Activated CD4-positive, alpha-beta T cell treated with anti-CD3 and anti-CD28 coated beads, Interleukin-2, amount 10 ng/mL, durations not matched to agents 24 days and 14 days (primary cell): ENCODE data around the gene PDE10A. TPM values are rescaled to one million over a fixed set of nuclear protein-coding genes. Genes with fewer than 3 reads are reported as not detected.
"Not testable (repeated sequence)": the region's sequence is repeated elsewhere in the genome, so short reads cannot be mapped to it uniquely, and the experiment has no call there.

Experiments
- DNase-seq: peaks from one replicate; pipeline ENCODE4 v3.0.0; 2022
- H3K27ac Mint-ChIP-seq: one replicate; pipeline ENCODE4 v1.8.0; 2022; ENCODE audit warnings: mild to moderate bottlenecking, mixed read lengths
- H3K27me3 Mint-ChIP-seq: one replicate; pipeline ENCODE4 v1.8.0; 2022; ENCODE audit warnings: mixed read lengths
- H3K36me3 Mint-ChIP-seq: one replicate; pipeline ENCODE4 v1.8.0; 2022; ENCODE audit warnings: low read depth, mild to moderate bottlenecking, mixed read lengths
- H3K4me1 Mint-ChIP-seq: one replicate; pipeline ENCODE4 v1.8.0; 2021; ENCODE audit warnings: mixed read lengths
- H3K4me3 Mint-ChIP-seq: one replicate; pipeline ENCODE4 v1.8.0; 2022; ENCODE audit warnings: mild to moderate bottlenecking, moderate library complexity, mixed read lengths
- H3K9me3 Mint-ChIP-seq: one replicate; pipeline ENCODE4 v1.8.0; 2021; ENCODE audit warnings: mixed read lengths
- intact Hi-C: fragments of 100-400 bp; cut with micrococcal nuclease; formaldehyde crosslinking; loops from one replicate; pipeline ENCODE4 v1.15.1; 2023
- total RNA-seq: library from RNA; stranded (reverse); gene quantifications from 2 replicates; pipeline ENCODE4 v1.2.3, GENCODE V29; 2022

The PDE10A gene
- total RNA-seq, 1 donor from 2014 or later, result not detected

DNA sequence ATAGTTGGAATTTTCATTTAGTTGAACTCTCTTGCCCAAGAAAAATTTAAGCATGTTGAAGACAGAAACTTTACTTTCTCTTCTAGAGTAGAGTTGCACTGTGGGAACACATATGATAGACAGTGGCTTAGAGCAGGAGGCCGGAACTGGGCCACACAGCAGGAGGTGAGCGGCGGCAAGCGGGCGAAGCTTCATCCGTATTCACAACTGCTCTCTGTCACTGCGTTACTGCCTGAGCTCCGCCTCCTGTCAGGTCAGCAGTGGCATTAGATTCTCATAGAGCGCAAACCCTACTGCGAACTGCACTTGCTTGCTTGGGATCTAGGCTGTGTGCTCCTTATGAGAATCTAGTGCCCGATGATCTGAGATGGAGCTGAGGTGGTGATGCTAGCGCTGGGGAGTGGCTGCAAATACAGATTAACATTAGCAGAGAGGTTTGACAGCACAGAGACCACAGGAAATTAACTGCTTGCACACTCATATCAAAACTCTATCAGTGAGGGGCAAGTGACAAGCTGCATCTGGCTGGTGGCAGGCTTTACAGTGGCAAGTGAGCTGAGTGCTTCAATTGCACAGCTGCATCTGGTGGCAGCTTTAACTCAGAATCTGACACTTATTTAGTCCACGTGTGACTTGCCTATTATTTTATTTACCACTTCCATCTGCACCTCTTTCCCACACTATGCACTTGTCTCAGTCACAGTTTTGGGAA is 178.7 kb downstream of the PDE10A start:
- intact Hi-C loops, result no loop called here
- Mint-ChIP-seq H3K27me3 (no peaks in the 10 kb centered on the region), H3K4me3 (no peak overlapping the region), H3K27ac (no peak overlapping the region), H3K4me1 (no peaks in the 10 kb centered on the region), H3K9me3 (no peaks in the 10 kb centered on the region), H3K36me3 (no peaks in the 10 kb centered on the region)
- no peak for DNase-seq

DNA sequence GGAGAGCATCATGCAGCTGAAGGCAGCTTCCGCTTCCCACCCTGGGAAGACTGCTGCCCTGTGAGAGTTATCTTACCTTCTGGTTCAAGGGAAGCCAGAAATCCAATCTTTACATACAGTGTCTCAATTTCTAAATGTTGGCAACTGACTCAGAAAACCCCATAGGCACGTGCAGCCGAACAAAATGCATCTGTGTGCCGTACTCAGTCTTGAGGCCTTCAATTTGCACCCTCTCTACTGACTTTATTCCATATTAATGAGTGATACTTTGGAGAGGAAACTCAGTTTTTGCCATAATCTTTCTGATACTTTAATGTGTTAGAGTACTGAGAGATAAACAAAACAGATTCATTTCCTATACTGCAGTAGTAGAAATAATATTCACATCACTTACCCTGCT is 181.1 kb downstream of the PDE10A start:
- no peaks in the 10 kb centered on the region for H3K27me3 Mint-ChIP-seq
- no peaks in the 10 kb centered on the region for H3K36me3 Mint-ChIP-seq
- H3K4me3 Mint-ChIP-seq, result no peak overlapping the region
- intact Hi-C loops, result no loop called here
- H3K4me1 Mint-ChIP-seq, result no peaks in the 10 kb centered on the region
- no peak overlapping the region for H3K27ac Mint-ChIP-seq
- H3K9me3 Mint-ChIP-seq, result no peaks in the 10 kb centered on the region
- no peak for DNase-seq

DNA sequence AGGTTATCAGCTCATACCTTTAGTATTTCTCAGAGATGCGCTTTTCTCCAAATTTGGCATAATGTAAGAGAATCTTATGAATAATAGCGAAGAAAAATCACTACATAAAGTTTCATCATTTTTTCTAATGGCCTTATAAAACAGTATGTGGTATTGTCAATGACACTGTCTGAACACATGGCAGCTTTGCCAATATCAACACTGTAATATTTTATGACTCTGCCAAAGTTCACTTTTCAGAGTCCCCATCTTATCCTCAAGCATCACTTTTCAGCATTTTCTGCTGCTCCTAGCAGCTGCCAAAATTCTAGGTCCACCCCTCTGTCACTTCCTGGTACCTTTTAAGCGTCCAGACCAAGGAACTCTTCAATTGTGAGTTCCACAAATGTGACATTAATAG is 182.1 kb downstream of the PDE10A start:
- intact Hi-C loops, result no loop called here
- Mint-ChIP-seq H3K4me3 (no peak overlapping the region), H3K4me1 (no peaks in the 10 kb centered on the region), H3K36me3 (no peaks in the 10 kb centered on the region), H3K27ac (no peak overlapping the region), H3K27me3 (no peaks in the 10 kb centered on the region), H3K9me3 (no peaks in the 10 kb centered on the region)
- DNase-seq, result no peak

DNA sequence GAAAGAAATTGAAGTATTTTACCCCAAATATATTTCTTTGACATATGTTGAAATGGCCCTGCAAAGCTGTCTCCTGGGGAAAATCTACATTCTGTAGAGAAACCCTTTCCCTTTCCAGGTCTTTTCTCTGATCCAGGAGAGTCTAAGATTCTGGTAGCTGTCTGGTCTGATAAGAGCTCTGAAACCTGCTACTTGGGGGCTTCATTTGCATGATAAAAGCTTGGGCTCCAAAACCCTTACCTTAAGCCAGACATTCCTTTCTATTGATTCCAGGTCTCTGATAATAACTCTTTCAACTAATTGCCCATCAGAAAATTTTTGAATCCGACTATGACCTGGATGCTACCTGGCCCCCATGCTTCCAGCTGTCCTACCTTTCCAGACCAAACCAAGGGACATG is 184.5 kb downstream of the PDE10A start:
- Mint-ChIP-seq H3K27ac (no peak overlapping the region), H3K9me3 (no peaks in the 10 kb centered on the region), H3K27me3 (no peaks in the 10 kb centered on the region), H3K36me3 (no peaks in the 10 kb centered on the region), H3K4me1 (no peaks in the 10 kb centered on the region), H3K4me3 (no peak overlapping the region)
- intact Hi-C loops, result no loop called here
- no peak for DNase-seq

DNA sequence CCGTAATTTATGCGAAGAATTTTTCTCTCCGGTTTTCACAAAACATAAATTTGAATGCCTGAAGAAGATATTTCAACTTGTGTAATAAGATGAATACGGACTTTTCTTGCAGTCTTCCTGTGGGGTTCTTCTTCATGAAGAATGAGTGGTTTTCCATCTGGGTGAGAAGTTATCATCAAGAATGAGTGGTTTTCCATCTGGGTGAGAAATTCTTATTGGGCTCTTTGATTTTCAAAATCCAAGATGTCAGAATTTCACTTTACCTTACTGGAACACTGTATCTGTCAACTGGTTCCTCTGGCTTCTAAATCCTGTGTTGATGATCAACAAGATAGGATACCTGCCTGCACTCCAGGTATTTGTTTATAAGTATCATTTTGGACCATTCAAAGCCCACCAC is 193.6 kb downstream of the PDE10A start:
- H3K27ac Mint-ChIP-seq, result no peak overlapping the region
- no peak overlapping the region for H3K4me3 Mint-ChIP-seq
- intact Hi-C loops, result no loop called here
- no peaks in the 10 kb centered on the region for H3K4me1 Mint-ChIP-seq
- no peaks in the 10 kb centered on the region for H3K27me3 Mint-ChIP-seq
- H3K9me3 Mint-ChIP-seq, result peaks cover 2% of the 10 kb centered on the region
- H3K36me3 Mint-ChIP-seq, result no peaks in the 10 kb centered on the region
- DNase-seq, result no peak

DNA sequence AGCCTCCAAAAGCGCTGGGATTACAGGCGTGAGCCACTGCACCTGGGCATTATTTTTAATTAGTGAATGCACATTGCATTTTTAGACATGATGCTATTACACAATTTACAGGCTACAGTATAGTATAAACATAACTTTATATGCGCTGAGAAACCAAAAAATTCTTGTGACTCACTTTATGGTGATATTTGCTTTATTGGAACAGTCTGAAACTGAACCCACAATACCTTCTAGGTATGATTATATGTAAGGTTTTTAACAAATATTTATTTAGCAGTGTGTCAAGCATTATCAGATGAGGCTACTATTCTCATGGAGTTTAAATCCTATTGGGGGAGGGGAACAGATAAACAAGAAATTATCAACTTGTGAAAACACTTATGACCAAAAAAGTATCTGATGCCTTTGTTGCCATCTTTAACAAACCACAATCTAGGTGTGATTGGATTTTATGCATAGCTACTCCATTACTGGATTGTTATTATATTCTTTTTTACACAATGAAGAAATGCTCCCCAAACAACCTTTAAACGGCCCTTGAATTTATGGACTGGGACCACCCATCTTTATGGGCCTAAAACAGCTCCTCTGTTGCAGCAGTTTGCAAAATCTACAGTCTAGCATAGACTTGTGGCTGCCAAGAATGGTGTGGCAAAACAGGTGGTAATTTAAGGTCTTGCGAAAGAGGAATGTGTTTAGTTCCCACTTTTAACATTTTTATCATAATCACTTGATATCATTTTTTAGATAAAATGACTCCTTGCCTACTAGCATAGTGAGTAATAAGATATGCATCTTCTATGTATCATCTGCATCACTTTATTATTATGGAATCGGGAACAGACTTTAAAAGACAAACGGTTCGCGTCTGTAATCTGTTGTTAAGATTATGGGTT is 194.5 kb downstream of the PDE10A start:
- H3K27ac Mint-ChIP-seq, result no peak overlapping the region
- H3K9me3 Mint-ChIP-seq, result peaks cover 4% of the 10 kb centered on the region
- intact Hi-C loops, result no loop called here
- H3K36me3 Mint-ChIP-seq, result no peaks in the 10 kb centered on the region
- no peak overlapping the region for H3K4me3 Mint-ChIP-seq
- no peak for DNase-seq
- H3K4me1 Mint-ChIP-seq, result no peaks in the 10 kb centered on the region
- H3K27me3 Mint-ChIP-seq, result no peaks in the 10 kb centered on the region

DNA sequence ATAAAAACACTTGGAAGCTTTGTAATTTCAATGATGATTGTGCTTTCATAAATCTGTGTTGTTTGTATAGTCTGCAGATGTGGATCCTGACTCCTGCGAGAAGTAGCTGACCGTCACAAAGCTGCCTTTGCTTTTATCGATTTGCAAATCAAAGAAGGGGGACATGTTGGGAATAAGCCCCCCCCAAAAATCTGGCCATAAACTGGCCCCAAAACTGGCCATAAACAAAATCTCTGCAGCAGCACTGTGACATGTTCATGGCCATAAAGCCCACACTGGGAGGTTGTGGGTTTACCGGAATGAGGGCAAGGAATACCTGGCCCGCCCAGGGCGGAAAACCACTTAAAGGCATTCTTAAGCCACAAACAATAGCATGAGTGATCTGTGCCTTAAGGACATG is 199.5 kb downstream of the PDE10A start:
- H3K36me3 Mint-ChIP-seq, H3K4me3 Mint-ChIP-seq, intact Hi-C loops, H3K9me3 Mint-ChIP-seq, H3K27me3 Mint-ChIP-seq, H3K4me1 Mint-ChIP-seq, DNase-seq, H3K27ac Mint-ChIP-seq: not testable (repeated sequence)

DNA sequence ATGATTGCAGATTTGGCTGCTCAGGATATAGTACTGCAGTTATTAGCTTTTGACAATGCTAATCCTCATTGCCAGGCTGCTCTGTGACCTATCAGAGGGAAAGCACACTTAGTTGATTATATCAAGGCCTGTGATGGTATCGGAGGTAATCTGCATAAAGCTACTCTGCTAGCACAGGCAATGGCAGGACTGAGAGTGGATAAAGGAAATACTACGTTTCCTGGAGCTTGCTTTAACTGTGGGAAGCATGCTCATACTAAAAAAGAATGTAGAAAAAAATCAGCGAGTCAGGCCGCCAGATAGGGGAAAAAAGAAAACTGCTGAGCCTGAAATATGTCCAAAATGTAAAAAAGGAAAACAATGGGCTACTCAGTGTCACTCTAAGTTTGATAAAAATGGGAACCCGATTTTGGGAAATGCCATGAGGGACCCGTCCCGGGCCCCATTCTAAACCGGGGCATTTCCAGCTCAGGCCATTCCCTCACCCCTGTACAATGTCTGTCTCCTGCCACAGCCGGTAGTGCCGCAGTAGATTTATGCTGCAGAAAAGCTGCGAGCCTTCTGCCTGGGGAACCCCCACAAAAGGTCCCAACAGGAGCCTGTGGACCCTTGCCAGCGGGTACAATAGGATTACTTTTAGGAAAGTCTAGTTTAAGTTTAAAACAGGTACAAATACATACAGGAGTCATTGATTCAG is 203.3 kb downstream of the PDE10A start:
- DNase-seq, H3K27me3 Mint-ChIP-seq, H3K9me3 Mint-ChIP-seq, H3K36me3 Mint-ChIP-seq, intact Hi-C loops, H3K4me1 Mint-ChIP-seq, H3K4me3 Mint-ChIP-seq, H3K27ac Mint-ChIP-seq: not testable (repeated sequence)

DNA sequence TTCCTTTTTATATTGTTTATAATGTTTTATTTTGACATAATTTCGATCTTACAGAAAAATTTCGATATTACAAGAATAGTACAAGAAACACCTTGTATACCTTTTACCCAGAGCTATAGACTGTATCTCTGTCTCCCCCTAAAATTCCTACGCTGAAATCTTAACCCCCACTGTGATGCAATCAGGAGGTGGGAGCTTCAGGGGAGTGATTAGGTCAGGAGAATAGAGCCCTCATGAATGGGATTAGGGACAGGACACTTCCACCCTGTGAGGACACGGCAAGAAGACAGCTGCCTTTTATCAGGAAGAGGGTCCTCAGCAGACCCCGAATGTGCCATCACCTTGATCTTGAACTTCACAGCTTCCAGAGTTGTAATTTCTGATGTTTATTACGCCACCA is 204.9 kb downstream of the PDE10A start:
- H3K4me1 Mint-ChIP-seq, result no peaks in the 10 kb centered on the region
- no peak overlapping the region for H3K27ac Mint-ChIP-seq
- intact Hi-C loops, result no loop called here
- peaks cover 4% of the 10 kb centered on the region for H3K9me3 Mint-ChIP-seq
- DNase-seq, result no peak
- no peak overlapping the region for H3K4me3 Mint-ChIP-seq
- no peaks in the 10 kb centered on the region for H3K36me3 Mint-ChIP-seq
- H3K27me3 Mint-ChIP-seq, result no peaks in the 10 kb centered on the region

DNA sequence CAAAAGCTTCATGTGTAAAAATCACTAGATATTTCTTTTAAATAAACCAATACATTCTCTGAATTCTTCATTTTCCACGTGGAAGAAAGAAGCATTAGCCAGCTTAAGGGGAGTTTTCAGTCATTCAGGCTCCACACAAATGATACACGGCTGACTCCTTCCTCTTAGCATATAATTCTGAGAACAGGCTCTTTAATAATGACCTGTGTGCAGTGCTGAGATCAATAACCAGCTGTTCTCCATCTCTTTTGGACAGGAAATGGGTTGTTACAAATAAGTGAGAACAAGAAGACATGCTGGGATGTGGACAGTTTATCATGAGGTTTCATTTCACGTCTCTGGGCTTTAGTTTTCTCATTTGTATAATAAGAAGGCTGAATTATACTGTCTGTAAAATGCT is 206.8 kb downstream of the PDE10A start:
- no peaks in the 10 kb centered on the region for H3K9me3 Mint-ChIP-seq
- H3K4me1 Mint-ChIP-seq, result no peaks in the 10 kb centered on the region
- no peak overlapping the region for H3K4me3 Mint-ChIP-seq
- H3K36me3 Mint-ChIP-seq, result no peaks in the 10 kb centered on the region
- no peak for DNase-seq
- no peak overlapping the region for H3K27ac Mint-ChIP-seq
- H3K27me3 Mint-ChIP-seq, result no peaks in the 10 kb centered on the region
- intact Hi-C loops, result no loop called here

DNA sequence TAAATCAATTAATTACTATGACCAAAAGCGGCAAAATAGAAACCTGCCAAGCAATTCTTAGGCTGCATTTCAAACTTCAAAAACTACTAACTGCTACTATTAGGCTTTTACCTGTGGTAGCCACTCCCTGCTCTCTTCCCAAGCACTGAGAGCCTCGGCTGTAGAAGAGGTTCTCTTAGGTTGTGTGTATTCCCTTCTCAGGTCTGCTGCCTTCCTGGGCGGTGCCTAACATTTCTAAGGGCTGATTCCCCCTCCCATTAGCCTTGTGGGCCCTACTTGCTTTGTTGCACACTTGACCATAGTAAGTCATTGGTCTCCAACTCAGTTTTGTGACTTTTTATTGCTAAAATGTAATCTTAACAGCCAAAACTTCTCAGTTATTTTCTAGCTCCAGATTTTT is 207.6 kb downstream of the PDE10A start:
- no peaks in the 10 kb centered on the region for H3K27me3 Mint-ChIP-seq
- no peak overlapping the region for H3K4me3 Mint-ChIP-seq
- intact Hi-C loops, result no loop called here
- H3K36me3 Mint-ChIP-seq, result no peaks in the 10 kb centered on the region
- H3K9me3 Mint-ChIP-seq, result no peaks in the 10 kb centered on the region
- DNase-seq, result no peak
- no peak overlapping the region for H3K27ac Mint-ChIP-seq
- H3K4me1 Mint-ChIP-seq, result no peaks in the 10 kb centered on the region

DNA sequence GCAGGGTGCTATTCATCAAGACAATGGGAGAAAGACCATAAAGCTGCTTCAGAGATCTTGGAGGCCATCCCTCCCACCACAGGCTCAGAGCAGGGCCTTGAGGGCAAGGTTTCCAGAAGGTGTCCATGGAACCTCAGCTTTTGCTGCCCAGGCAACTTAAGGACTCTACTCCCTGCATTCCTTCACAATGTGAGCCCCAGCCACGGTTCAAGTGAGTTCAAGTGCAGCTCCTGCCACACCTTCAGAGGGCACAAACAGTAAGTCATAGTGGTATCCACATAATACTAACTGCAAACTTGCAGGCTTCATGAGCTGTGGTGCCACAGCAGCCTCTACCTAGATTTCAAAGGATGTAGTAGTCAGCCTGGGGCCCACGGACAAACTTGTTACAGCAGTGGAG is 209.6 kb downstream of the PDE10A start:
- DNase-seq, result no peak
- no peaks in the 10 kb centered on the region for H3K27me3 Mint-ChIP-seq
- no peak overlapping the region for H3K4me3 Mint-ChIP-seq
- no peaks in the 10 kb centered on the region for H3K36me3 Mint-ChIP-seq
- no peaks in the 10 kb centered on the region for H3K9me3 Mint-ChIP-seq
- H3K27ac Mint-ChIP-seq, result no peak overlapping the region
- intact Hi-C loops, result no loop called here
- no peaks in the 10 kb centered on the region for H3K4me1 Mint-ChIP-seq

DNA sequence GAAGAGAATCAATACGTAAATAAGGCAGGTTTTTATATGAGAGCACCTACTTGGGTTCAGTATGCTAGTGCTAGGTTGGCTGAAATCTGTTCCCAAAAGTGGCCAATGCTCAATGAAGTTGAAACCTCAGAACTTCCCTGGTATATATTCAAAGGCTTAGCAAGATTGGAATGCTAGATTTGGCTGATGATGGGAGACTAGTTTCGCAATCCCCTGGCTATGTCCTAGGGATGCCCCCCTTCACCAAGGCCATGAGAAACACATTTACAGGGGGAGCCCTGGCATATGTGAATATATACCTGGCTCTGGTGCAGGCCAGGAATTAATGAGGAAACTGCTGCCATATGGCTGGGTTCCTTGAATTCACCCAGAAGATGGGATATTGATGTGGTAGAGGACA is 211.2 kb downstream of the PDE10A start:
- H3K4me3 Mint-ChIP-seq, result no peak overlapping the region
- no peak overlapping the region for H3K27ac Mint-ChIP-seq
- no peaks in the 10 kb centered on the region for H3K36me3 Mint-ChIP-seq
- no peak for DNase-seq
- no peaks in the 10 kb centered on the region for H3K9me3 Mint-ChIP-seq
- intact Hi-C loops, result no loop called here
- no peaks in the 10 kb centered on the region for H3K27me3 Mint-ChIP-seq
- no peaks in the 10 kb centered on the region for H3K4me1 Mint-ChIP-seq

DNA sequence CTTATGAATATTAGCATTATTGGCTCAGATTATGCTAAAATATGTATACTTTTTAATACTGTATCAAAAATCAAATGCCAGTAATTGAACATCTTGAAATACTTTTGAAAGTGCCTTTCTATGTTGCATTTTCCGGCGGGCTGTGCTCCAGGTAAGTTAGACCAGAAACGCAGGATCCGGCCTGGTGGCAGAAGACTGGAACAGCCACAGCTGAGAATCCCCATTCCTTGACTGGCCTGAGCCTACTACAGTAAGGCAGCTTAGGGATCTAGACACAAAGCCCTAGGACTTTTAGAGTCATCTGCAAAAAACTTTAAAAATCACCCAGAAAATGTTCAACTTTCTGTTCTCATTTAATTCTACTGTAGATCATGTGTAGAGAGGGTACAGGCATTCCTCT is 214.8 kb downstream of the PDE10A start:
- intact Hi-C loops, result no loop called here
- Mint-ChIP-seq H3K9me3 (peaks cover 3% of the 10 kb centered on the region), H3K4me1 (no peaks in the 10 kb centered on the region)

More for the DNA sequence above, 214.8 kb downstream of the PDE10A start:
- DNase-seq, result no peak
- Mint-ChIP-seq H3K36me3 (no peaks in the 10 kb centered on the region), H3K4me3 (no peak overlapping the region), H3K27ac (no peak overlapping the region), H3K27me3 (no peaks in the 10 kb centered on the region)
